Activated naive CD4-positive, alpha-beta T cell treated with anti-CD3 and anti-CD28 coated beads, Interleukin-2, amount 10 ng/mL, durations not matched to agents 7 days and 5 days (primary cell): Measurements from ENCODE around the gene DNAH10.

ENCODE experiments used
- CTCF ChIA-PET: fragments of 350-600 bp; sonication (Branson Sonifier 250); formaldehyde crosslinking; loops from one replicate; lab custom pipeline; 2021; ENCODE audit warnings: antibody characterized with exemption; lab: Charles Lee
- DNase-seq: peaks from one replicate; pipeline ENCODE4 v3.0.0-alpha.2; 2020
- H3K27ac Mint-ChIP-seq: one replicate; pipeline ENCODE4 v1.8.0; 2021; ENCODE audit warnings: mild to moderate bottlenecking, moderate library complexity, mixed read lengths
- H3K27me3 Mint-ChIP-seq: one replicate; pipeline ENCODE4 v1.8.0; 2021; ENCODE audit warnings: mild to moderate bottlenecking, mixed read lengths
- H3K36me3 Mint-ChIP-seq: one replicate; pipeline ENCODE4 v1.8.0; 2021; ENCODE audit warnings: mixed read lengths
- H3K4me1 Mint-ChIP-seq: one replicate; pipeline ENCODE4 v1.8.0; 2021; ENCODE audit warnings: mixed read lengths
- H3K4me3 Mint-ChIP-seq: one replicate; pipeline ENCODE4 v1.8.0; 2021; ENCODE audit warnings: mild to moderate bottlenecking, moderate library complexity, mixed read lengths
- H3K9me3 Mint-ChIP-seq: one replicate; pipeline ENCODE4 v1.8.0; 2021; ENCODE audit warnings: mixed read lengths

DNAH10 gene

DNA sequence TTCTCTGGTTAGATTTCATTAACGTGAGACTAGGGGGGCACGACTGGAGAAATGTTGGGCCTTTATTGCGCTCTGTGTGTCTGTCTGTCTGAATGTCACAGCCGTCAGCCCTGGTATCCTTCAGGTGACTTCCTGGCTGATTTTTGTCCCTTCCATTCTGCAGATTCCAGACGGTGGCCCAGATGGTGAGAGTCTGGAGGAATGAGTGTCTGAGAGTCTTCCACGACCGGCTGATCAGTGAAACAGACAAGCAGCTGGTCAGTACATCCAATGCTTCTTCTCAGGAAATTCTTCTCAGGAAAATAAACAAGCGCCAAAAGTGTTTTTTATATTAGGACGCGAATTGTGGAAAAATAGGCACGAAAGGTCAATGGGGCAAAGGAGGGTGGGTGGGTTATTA lies 117.0 kb downstream of the DNAH10 start:
- Mint-ChIP-seq H3K27ac (no peak overlapping the region), H3K9me3 (no peaks in the 10 kb centered on the region), H3K27me3 (peaks cover 17% of the 10 kb centered on the region), H3K4me3 (no peak overlapping the region), H3K4me1 (no peaks in the 10 kb centered on the region), H3K36me3 (no peaks in the 10 kb centered on the region)
- no peak for DNase-seq
- CTCF ChIA-PET, result no interaction called here

DNA sequence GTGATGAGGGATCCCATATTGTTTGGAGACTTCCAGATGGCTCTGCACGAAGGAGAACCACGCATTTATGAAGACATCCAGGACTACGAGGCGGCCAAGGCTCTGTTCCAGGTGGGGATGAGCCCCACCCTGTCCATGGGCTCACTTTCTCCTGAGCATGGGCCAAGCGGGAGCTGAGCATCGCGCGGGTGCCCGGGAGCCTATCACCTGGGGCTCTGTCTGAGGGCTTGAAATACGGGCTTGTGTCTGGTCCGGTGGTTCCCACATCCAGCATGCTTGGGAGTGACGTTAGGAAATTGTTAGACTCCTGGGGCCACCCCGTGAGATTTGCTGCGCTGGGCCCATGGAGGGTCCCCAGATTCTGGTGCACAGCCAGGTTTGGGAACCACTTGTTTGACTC lies 117.6 kb downstream of the DNAH10 start:
- H3K4me1 Mint-ChIP-seq, result no peaks in the 10 kb centered on the region
- no peaks in the 10 kb centered on the region for H3K9me3 Mint-ChIP-seq
- no peak for DNase-seq
- no peaks in the 10 kb centered on the region for H3K36me3 Mint-ChIP-seq
- CTCF ChIA-PET, result no interaction called here
- peaks cover 21% of the 10 kb centered on the region for H3K27me3 Mint-ChIP-seq
- no peak overlapping the region for H3K27ac Mint-ChIP-seq
- H3K4me3 Mint-ChIP-seq, result no peak overlapping the region

GRCh38 chr12:123882161-123882705 lies 120.1 kb downstream of the DNAH10 start:
- no peak for DNase-seq
- Mint-ChIP-seq H3K27me3 (peaks cover 25% of the 10 kb centered on the region), H3K4me1 (no peaks in the 10 kb centered on the region), H3K4me3 (no peak overlapping the region), H3K27ac (no peak overlapping the region), H3K9me3 (no peaks in the 10 kb centered on the region), H3K36me3 (no peaks in the 10 kb centered on the region)
- CTCF ChIA-PET, result no interaction called here

DNA sequence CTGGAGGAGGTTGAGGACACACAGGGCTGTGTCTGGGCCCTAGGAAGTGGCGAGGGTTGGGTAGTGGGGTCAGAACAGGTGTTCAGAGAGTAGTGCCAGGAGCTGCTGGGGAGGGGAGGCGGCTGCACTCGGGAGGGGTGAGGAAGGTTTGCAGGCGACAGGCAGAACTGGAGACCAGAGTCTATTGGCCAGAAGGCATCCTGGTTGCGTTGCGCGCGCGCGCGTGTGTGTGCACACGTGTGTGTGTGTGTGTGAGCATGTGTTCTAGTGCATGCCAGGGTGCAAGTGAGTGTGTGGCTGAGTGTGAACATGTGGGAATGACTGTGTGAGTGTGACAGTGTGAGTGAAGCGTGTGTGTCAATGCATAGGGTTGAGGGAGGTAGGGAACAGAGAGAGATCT lies 124.2 kb downstream of the DNAH10 start:
- Mint-ChIP-seq H3K9me3 (no peaks in the 10 kb centered on the region), H3K27ac (no peak overlapping the region), H3K4me1 (no peaks in the 10 kb centered on the region), H3K27me3 (peaks cover 25% of the 10 kb centered on the region), H3K4me3 (no peak overlapping the region), H3K36me3 (no peaks in the 10 kb centered on the region)
- CTCF ChIA-PET, result no interaction called here
- no peak for DNase-seq

GRCh38 chr12:123886931-123887582 lies 125.0 kb downstream of the DNAH10 start:
- Mint-ChIP-seq H3K4me1 (no peaks in the 10 kb centered on the region), H3K9me3 (no peaks in the 10 kb centered on the region), H3K36me3 (no peaks in the 10 kb centered on the region), H3K27ac (no peak overlapping the region), H3K4me3 (no peak overlapping the region), H3K27me3 (peaks cover 26% of the 10 kb centered on the region)
- CTCF ChIA-PET, result no interaction called here
- no peak for DNase-seq

DNA sequence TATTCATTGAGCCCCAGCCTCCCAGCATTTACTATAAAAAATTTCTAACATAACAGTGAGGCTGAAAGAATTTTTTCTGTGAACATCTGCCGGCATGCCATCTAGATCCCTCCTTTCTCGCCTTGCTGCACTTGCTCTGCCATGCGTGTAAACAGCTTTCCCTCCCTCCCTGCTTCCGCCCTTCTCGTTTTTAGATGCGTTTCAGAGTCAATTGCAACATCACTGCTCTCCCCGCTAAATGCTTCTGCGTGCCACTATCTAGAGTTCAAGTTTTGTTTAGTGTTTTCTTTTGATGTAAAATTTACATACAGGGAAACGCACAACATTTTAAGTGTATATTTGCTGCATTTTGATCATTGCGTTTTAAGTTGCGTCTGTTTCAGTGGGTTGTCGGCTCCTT lies 126.9 kb downstream of the DNAH10 start:
- CTCF ChIA-PET, result no interaction called here
- no peak overlapping the region for H3K27ac Mint-ChIP-seq
- H3K4me1 Mint-ChIP-seq, result no peaks in the 10 kb centered on the region
- DNase-seq, result no peak
- H3K27me3 Mint-ChIP-seq, result peaks cover 26% of the 10 kb centered on the region
- no peak overlapping the region for H3K4me3 Mint-ChIP-seq
- H3K36me3 Mint-ChIP-seq, result no peaks in the 10 kb centered on the region
- H3K9me3 Mint-ChIP-seq, result no peaks in the 10 kb centered on the region

GRCh38 chr12:123889848-123890535 lies 127.9 kb downstream of the DNAH10 start:
- Mint-ChIP-seq H3K9me3 (no peaks in the 10 kb centered on the region), H3K27ac (no peak overlapping the region), H3K4me3 (no peak overlapping the region), H3K4me1 (no peaks in the 10 kb centered on the region), H3K27me3 (peaks cover 21% of the 10 kb centered on the region), H3K36me3 (no peaks in the 10 kb centered on the region)
- CTCF ChIA-PET, result no interaction called here
- DNase-seq, result no peak

DNA sequence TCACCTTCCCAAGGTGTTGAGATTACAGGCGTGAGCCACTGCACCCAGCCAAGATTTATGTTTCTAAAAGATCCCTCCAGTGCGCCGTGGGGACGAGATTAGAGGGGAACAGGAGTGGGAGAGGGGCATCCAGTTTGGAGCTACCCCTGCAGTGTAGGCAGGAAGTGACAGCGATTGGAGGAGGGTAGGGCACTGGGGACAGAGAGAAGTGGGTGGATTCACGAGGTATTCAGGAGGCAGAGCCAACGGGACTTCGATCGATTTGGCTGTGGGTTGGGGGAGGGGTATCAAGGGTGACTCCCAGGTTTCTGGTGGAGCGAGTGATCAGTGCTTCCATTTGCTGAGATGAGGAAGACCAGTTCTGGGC lies 128.4 kb downstream of the DNAH10 start:
- H3K27ac Mint-ChIP-seq, result no peak overlapping the region
- H3K9me3 Mint-ChIP-seq, result no peaks in the 10 kb centered on the region
- peaks cover 21% of the 10 kb centered on the region for H3K27me3 Mint-ChIP-seq
- CTCF ChIA-PET, result no interaction called here
- no peaks in the 10 kb centered on the region for H3K4me1 Mint-ChIP-seq
- no peak overlapping the region for H3K4me3 Mint-ChIP-seq
- H3K36me3 Mint-ChIP-seq, result no peaks in the 10 kb centered on the region
- no peak for DNase-seq

GRCh38 chr12:123891011-123891410 lies 128.9 kb downstream of the DNAH10 start:
- CTCF ChIA-PET, result no interaction called here
- Mint-ChIP-seq H3K9me3 (no peaks in the 10 kb centered on the region), H3K27ac (no peak overlapping the region), H3K4me3 (no peak overlapping the region), H3K4me1 (no peaks in the 10 kb centered on the region), H3K27me3 (peaks cover 20% of the 10 kb centered on the region), H3K36me3 (no peaks in the 10 kb centered on the region)
- DNase-seq, result no peak

- H3K27me3 Mint-ChIP-seq, result peaks cover 16% of the 10 kb centered on the region
- H3K9me3 Mint-ChIP-seq, result no peaks in the 10 kb centered on the region
- no peak overlapping the region for H3K27ac Mint-ChIP-seq
- no peak for DNase-seq
- H3K36me3 Mint-ChIP-seq, result no peaks in the 10 kb centered on the region
- no peaks in the 10 kb centered on the region for H3K4me1 Mint-ChIP-seq
- H3K4me3 Mint-ChIP-seq, result no peak overlapping the region
- CTCF ChIA-PET, result no interaction called here
Observed at GRCh38 chr12:123891516-123892179, 129.5 kb downstream of the DNAH10 start.

DNA sequence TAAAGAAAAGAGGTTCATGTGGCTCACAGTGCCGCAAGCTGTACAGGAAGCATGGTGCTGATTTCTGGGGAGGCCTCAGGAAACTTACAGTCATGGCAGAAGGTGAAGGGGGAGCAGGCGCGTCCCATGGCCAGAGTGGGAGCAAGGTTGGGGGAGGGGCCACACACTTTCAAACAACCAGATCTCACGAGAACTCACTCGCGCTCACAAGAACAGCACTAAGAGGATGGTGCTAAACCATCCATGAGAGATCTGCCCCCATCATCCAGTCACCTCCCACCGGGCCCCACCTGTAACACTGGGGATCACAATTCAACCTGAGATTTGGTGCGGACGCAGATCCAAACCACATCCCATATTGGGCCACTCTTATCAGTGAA lies 130.1 kb downstream of the DNAH10 start:
- Mint-ChIP-seq H3K4me1 (no peaks in the 10 kb centered on the region), H3K36me3 (no peaks in the 10 kb centered on the region), H3K4me3 (no peak overlapping the region), H3K27me3 (peaks cover 12% of the 10 kb centered on the region), H3K27ac (no peak overlapping the region), H3K9me3 (no peaks in the 10 kb centered on the region)
- CTCF ChIA-PET, result no interaction called here
- no peak for DNase-seq

DNA sequence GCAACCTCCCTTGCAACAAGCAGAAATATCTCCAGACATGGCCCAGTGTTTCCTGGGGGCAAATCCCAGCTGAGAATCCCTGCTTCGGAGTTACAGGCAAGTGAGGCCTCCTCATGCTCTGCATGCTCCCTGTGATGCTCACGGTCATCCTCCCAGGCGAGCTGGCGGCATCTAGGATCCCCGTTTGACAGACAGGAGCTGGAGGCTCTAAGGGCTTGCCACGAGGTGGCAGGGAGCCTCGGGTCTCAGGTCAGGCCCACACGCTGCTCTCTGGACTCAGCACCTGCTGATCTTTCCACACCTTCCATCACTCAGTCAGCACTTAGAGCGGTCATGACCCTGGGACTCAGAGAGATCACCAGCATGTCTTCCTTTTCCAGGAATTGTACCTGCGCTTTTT lies 130.8 kb downstream of the DNAH10 start:
- CTCF ChIA-PET, result no interaction called here
- H3K27ac Mint-ChIP-seq, result no peak overlapping the region
- H3K9me3 Mint-ChIP-seq, result no peaks in the 10 kb centered on the region
- no peak overlapping the region for H3K4me3 Mint-ChIP-seq
- no peak for DNase-seq
- peaks cover 8% of the 10 kb centered on the region for H3K27me3 Mint-ChIP-seq
- no peaks in the 10 kb centered on the region for H3K36me3 Mint-ChIP-seq
- no peaks in the 10 kb centered on the region for H3K4me1 Mint-ChIP-seq

DNA sequence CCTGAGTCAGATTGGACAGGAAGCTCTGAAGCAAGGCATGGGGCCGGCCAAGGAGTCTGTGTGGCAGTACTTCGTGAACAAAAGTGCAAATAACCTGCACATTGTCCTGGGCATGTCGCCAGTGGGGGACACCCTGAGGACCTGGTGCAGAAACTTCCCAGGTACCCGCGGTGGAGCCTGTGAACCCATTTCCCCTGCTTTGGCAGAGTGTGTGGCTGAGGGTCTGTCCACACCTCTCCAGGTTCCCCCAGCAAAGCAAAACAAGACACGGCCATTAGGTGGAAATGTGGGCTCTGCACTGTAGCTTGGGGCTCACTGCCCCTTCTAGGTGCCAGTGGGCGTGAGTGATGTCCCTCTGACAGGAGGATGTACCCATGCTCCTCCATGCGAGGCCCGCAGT lies 131.2 kb downstream of the DNAH10 start:
- H3K27ac Mint-ChIP-seq, result no peak overlapping the region
- no peaks in the 10 kb centered on the region for H3K9me3 Mint-ChIP-seq
- CTCF ChIA-PET, result no interaction called here

DNA sequence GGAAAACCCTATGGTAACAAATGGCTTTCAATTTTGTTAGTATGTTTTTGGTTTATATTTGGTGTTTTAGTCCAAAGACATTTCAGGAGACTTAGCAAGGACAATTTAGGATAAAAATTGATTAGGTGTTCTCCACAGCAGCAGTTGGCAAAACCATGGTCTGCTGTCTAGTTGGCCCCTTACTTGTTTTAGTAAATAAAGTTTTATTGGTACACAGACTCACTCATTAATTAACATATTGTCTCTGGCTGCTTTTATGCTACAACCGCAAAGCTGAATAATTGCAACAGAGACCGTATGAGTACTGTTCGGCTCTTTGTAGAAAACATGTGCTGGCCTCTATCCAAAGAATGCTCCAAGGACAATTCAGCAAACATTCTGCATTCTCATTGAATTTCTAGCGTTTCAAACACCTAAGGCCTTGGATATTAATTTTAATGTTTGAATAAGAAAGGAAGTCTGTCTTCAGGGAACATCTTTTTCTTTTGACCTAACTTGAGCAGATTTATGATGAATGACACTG lies 132.8 kb downstream of the DNAH10 start:
- Mint-ChIP-seq H3K27ac (no peak overlapping the region), H3K27me3 (peaks cover 4% of the 10 kb centered on the region), H3K9me3 (no peaks in the 10 kb centered on the region), H3K4me1 (no peaks in the 10 kb centered on the region), H3K4me3 (no peak overlapping the region), H3K36me3 (no peaks in the 10 kb centered on the region)
- DNase-seq, result no peak
- CTCF ChIA-PET, result no interaction called here

More for the DNA sequence above, 131.2 kb downstream of the DNAH10 start:
- Mint-ChIP-seq H3K36me3 (no peaks in the 10 kb centered on the region), H3K4me3 (no peak overlapping the region), H3K27me3 (peaks cover 8% of the 10 kb centered on the region), H3K4me1 (no peaks in the 10 kb centered on the region)
- DNase-seq, result no peak

- H3K9me3 Mint-ChIP-seq, result no peaks in the 10 kb centered on the region
- H3K27me3 Mint-ChIP-seq, result peaks cover 5% of the 10 kb centered on the region
- CTCF ChIA-PET, result no interaction called here
- H3K36me3 Mint-ChIP-seq, result no peaks in the 10 kb centered on the region
- no peak overlapping the region for H3K4me3 Mint-ChIP-seq
- no peak overlapping the region for H3K27ac Mint-ChIP-seq
- no peak for DNase-seq
- H3K4me1 Mint-ChIP-seq, result no peaks in the 10 kb centered on the region
Observed at GRCh38 chr12:123895451-123895850, 133.3 kb downstream of the DNAH10 start.
